ENCODE measurements around the gene KRTAP3-3. TPM values are rescaled to one million over a fixed set of nuclear protein-coding genes. Genes with fewer than 3 reads are reported as not detected.

Gene KRTAP3-3
- total and polyA plus RNA-seq, 2 of the 4 experiments (the other 2 are of a cell fraction) = not detected

GRCh38 chr17:41009301-41009760, 15.4 kb upstream of the KRTAP3-3 start:
- Histone ChIP-seq H2BK20ac (ENCODE audit: low read depth, low read length) (no peak overlapping the region), H4K8ac (ENCODE audit: low read depth in 2 of 2, low read length in 2 of 2) (no peak overlapping the region), H3K4me2 (ENCODE audit: low read depth, low read length) (no peak overlapping the region), H4K5ac (ENCODE audit: low read depth, low read length) (no peak overlapping the region), H3K79me1 (ENCODE audit: low read depth in 1 of 2, low read length in 2 of 2) (no peaks in the 10 kb centered on the region), H3K27me3 (ENCODE audit: control insufficient read depth, insufficient read depth, low read length) (no peaks in the 10 kb centered on the region), H3K9me3 (ENCODE audit: control insufficient read depth, insufficient read depth, low read length) (no peaks in the 10 kb centered on the region), H2BK120ac (ENCODE audit: low read depth, low read length) (no peak overlapping the region), H3K56ac (ENCODE audit: extremely low read depth, insufficient read depth, low read length) (no peak overlapping the region), H3K4me3 (ENCODE audit: insufficient read depth, low read depth, low read length) (no peak overlapping the region), H2BK5ac (ENCODE audit: low read depth, low read length, poor library complexity, severe bottlenecking) (no peak overlapping the region), H3K4me1 (ENCODE audit: control insufficient read depth, insufficient read depth, low read length) (peaks cover 1% of the 10 kb centered on the region; the same call in 1 of the 2 replicates), H4K91ac (ENCODE audit: insufficient read depth, low read depth, low read length) (no peak overlapping the region), H3K9me1 (ENCODE audit: insufficient read depth, low read length) (no peaks in the 10 kb centered on the region; the same call in 1 of the 2 replicates), H2AK5ac (ENCODE audit: low read depth, low read length) (no peak overlapping the region), H3K14ac (replicated peaks; ENCODE audit: low read depth, low read length) (no peak overlapping the region), H3K27ac (ENCODE audit: insufficient read depth, low read length) (no peak overlapping the region), H3K36me3 (ENCODE audit: control insufficient read depth, insufficient read depth, low read length) (no peaks in the 10 kb centered on the region), H2AFZ (replicated peaks; ENCODE audit: low read length, poor library complexity) (no peak overlapping the region), H4K20me1 (ENCODE audit: insufficient read depth, low read length) (no peaks in the 10 kb centered on the region), H3K23ac (ENCODE audit: low read depth, low read length) (no peak overlapping the region), H3K9ac (ENCODE audit: low read depth, low read length) (no peak overlapping the region), H2BK15ac (ENCODE audit: low read depth, low read length) (no peak overlapping the region), H3K4ac (ENCODE audit: low read depth, low read length) (no peak overlapping the region), H2AK9ac (replicated peaks; ENCODE audit: low read depth, low read length, poor library complexity) (no peak overlapping the region), H3K18ac (ENCODE audit: low read depth, low read length) (no peak overlapping the region)
- intact Hi-C loops (cut with micrococcal nuclease) (no loop called here), dilution Hi-C loops (cut with HindIII; ENCODE audit: low sequenced_read_pairs, unreplicated experiment) (no loop called here), in situ Hi-C loops (cut with MboI; ENCODE audit: low sequenced_read_pairs) (no loop called here)
- DNase-seq (no peak), ATAC-seq (ENCODE audit: low read depth) (no peak)
- no TSS peak for BruUV-seq (replicated peaks)
- ChIA-PET POLR2A (ENCODE audit: unreplicated experiment) (no interaction called here), CTCF (interaction anchor here (0.6 to 0.9 kb wide), 2 partner anchors 11 to 18 kb away, joined by 3 to 6 read pairs; no protein-coding TSS in a partner anchor)
- WGBS, 2 experiments (ENCODE audit: extremely low coverage in 2 of 2, insufficient read length in 1 of 2) = no CpG with 5 or more reads among the region's 4 CpGs
- TF ChIP-seq CTCF (conservative IDR thresholded peaks at IDR 0.05; ENCODE audit: low read depth, low read length) = no peak
- no peak for TF ChIP-seq USF2 (IDR thresholded peaks at IDR 0.05; ENCODE audit: low read depth, low read length)
- no peak for TF ChIP-seq RFX5 (IDR thresholded peaks at IDR 0.05; ENCODE audit: low read depth, low read length)
- no peak for TF ChIP-seq ELK1 (IDR thresholded peaks at IDR 0.05; ENCODE audit: borderline replicate concordance, low read depth, low read length)
- no peak for TF ChIP-seq CHD1 (IDR thresholded peaks at IDR 0.05; ENCODE audit: low read depth, low read length)
- TF ChIP-seq CEBPB (IDR thresholded peaks at IDR 0.05; ENCODE audit: low read depth, low read length) = no peak
- TF ChIP-seq POLR2A (IDR thresholded peaks at IDR 0.05; ENCODE audit: low read depth, low read length) = no peak
- TF ChIP-seq MXI1 (IDR thresholded peaks at IDR 0.05; ENCODE audit: borderline replicate concordance, low read depth, low read length) = no peak
- no peak for TF ChIP-seq MAZ (IDR thresholded peaks at IDR 0.05; ENCODE audit: borderline replicate concordance, low read depth, low read length)
- no peak for TF ChIP-seq NFE2L2 (IDR thresholded peaks at IDR 0.05; ENCODE audit: low read depth, low read length)
- no peak for TF ChIP-seq RCOR1 (IDR thresholded peaks at IDR 0.05; ENCODE audit: insufficient replicate concordance, low read length)
- TF ChIP-seq BHLHE40 (IDR thresholded peaks at IDR 0.05; ENCODE audit: low read depth, low read length) = no peak
- no peak for TF ChIP-seq SMC3 (IDR thresholded peaks at IDR 0.05; ENCODE audit: low read depth, low read length)
- TF ChIP-seq RAD21 (IDR thresholded peaks at IDR 0.05; ENCODE audit: low read length) = no peak
- TF ChIP-seq FOS (IDR thresholded peaks at IDR 0.05; ENCODE audit: low read depth, low read length) = no peak
